BJ (cell line): Measurements from ENCODE around the gene SNX14. TPM values are rescaled to one million over a fixed set of nuclear protein-coding genes. Genes with fewer than 3 reads are reported as not detected.

Source experiments
- CTCF ChIA-PET: fragments of 350-600 bp; formaldehyde crosslinking; extraction: SDS; loops from one replicate; lab custom pipeline; 2021; ENCODE audit warnings: antibody characterized with exemption, inconsistent platforms; lab: Yijun Ruan, JAX
- POLR2A ChIA-PET: fragments of 300-600 bp; sonication (Branson Sonifier 250); formaldehyde crosslinking; extraction: SDS; loops from one replicate; lab custom pipeline; 2021; ENCODE audit warnings: antibody characterized with exemption; lab: Charles Lee
- DNase-seq: peaks from one replicate; pipeline ENCODE4 v3.0.0-alpha.2; 2011; ENCODE audit warnings: low read depth
- H3K27me3 ChIP-seq: 2 replicates; pipeline ENCODE4 v1.6.0; 2011; ENCODE audit warnings: low read length; ENCODE audit not compliant: control insufficient read depth, insufficient read depth
- H3K36me3 ChIP-seq: 2 replicates; pipeline ENCODE4 v1.5.1; 2011; ENCODE audit warnings: low read length; ENCODE audit not compliant: control insufficient read depth, insufficient read depth
- H3K4me3 ChIP-seq: 2 replicates; pipeline ENCODE4 v1.5.1; 2011; ENCODE audit warnings: low read depth, mild to moderate bottlenecking, control low read depth, low read length
- polyA plus RNA-seq: library from polyadenylated mRNA; depleted of rRNA; stranded (reverse); fragments of >200 nt; gene quantifications from 2 replicates; pipeline ENCODE4 v1.2.3, GENCODE V29; 2011
- TF ChIP-seq, protein P1 (sequence below): IDR thresholded peaks from 2 replicates; pipeline ENCODE4 v1.5.1; 2011; ENCODE audit warnings: low read depth, mild to moderate bottlenecking, control low read depth, inconsistent platforms, low read length, moderate library complexity; ENCODE audit not compliant: insufficient read depth

Gene SNX14
- polyA plus RNA-seq, 1 experiment = 36.2 TPM

DNA sequence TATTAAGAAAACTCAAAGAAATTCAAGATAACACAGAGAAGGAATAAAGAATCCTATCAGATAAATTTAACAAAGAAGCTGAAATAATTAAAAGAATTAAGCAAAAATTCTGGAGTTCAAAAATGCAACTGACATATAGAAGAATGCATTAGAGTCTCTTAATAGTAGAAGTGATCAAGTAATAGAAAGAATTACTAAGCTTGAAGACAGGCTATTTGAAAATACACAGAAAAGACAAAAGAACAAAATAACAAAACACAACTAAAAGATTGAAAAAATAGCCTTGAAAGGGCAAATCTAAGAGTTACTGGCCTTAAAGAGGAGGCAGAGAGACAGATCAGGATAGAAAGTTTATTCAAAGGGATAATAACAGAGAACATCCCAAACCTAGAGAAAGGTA, 12.1 kb downstream of the SNX14 start:
- Histone ChIP-seq H3K4me3 (no peak overlapping the region), H3K36me3 (no peaks in the 10 kb centered on the region), H3K27me3 (no peaks in the 10 kb centered on the region)
- DNase-seq = no peak
- CTCF ChIA-PET = interaction anchor here (1.1 to 1.6 kb wide), 2 partner anchors 12 to 227 kb away, joined by 3 read pairs; no protein-coding TSS in a partner anchor
- TF ChIP-seq, protein P1, sequence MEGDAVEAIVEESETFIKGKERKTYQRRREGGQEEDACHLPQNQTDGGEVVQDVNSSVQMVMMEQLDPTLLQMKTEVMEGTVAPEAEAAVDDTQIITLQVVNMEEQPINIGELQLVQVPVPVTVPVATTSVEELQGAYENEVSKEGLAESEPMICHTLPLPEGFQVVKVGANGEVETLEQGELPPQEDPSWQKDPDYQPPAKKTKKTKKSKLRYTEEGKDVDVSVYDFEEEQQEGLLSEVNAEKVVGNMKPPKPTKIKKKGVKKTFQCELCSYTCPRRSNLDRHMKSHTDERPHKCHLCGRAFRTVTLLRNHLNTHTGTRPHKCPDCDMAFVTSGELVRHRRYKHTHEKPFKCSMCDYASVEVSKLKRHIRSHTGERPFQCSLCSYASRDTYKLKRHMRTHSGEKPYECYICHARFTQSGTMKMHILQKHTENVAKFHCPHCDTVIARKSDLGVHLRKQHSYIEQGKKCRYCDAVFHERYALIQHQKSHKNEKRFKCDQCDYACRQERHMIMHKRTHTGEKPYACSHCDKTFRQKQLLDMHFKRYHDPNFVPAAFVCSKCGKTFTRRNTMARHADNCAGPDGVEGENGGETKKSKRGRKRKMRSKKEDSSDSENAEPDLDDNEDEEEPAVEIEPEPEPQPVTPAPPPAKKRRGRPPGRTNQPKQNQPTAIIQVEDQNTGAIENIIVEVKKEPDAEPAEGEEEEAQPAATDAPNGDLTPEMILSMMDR = no peak
- POLR2A ChIA-PET = no interaction called here

DNA sequence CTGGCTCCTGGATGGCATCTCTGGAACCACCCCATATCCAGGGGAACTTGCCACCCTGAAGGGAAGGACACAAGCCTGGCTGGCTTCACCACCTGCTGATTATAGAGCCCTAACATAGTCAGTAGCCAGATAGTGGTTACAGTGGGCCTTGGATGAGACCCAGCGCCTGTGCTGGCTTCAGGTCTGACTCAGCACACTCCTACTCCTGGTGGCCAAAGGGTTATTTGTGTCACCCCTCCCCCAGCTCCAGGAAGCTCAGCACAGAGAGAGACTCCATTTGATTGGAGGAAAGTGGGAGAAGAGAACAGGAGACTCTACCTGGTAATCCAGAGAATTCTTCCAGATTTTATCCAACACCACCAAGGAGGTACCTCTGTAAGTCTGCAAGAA, 12.8 kb downstream of the SNX14 start:
- DNase-seq = no peak
- ChIA-PET CTCF (interaction anchor here (1.1 to 1.6 kb wide), 2 partner anchors 11 to 226 kb away, joined by 3 read pairs; no protein-coding TSS in a partner anchor), POLR2A (no interaction called here)
- Histone ChIP-seq H3K4me3 (no peak overlapping the region), H3K27me3 (no peaks in the 10 kb centered on the region), H3K36me3 (no peaks in the 10 kb centered on the region)
- TF ChIP-seq, protein P1 = no peak

DNA sequence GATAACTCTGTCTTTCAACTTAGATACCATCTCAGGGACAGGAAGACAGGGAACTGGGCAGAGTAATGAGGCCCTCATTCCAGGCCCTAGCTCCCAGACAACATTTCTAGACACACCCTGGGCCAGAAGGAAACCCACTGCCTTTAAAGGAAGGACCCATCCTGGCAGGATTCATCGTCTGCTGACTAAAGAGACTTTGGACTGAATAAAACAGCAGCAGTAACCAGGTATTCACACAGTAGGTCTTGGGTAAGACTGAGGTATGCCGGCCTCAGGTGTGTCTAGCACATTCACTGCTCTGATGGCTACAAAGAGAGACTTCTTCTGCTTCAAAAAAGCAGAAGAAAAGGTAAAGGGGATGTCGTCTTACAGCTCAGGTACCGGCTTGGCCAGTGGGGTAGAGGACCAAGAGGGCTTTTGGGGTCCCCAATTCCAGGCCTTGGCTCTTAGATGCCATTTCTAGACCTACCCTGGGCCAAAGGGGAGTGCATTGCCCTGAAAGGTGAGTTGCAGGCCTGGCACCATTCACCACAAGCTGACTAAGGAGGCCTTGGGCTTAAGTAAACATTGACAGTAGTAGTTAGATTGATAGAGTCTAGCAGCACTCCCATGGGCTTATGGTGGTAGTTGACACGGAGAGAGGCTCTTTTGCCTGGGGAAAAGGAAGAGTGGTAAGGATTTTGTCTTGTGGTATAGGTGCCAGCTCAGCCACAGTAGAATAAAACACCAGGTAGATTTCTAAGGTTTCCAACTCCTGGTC, 13.4 kb downstream of the SNX14 start:
- no peaks in the 10 kb centered on the region for H3K36me3 ChIP-seq
- no peak overlapping the region for H3K4me3 ChIP-seq
- no peak for DNase-seq
- no peaks in the 10 kb centered on the region for H3K27me3 ChIP-seq
- CTCF ChIA-PET = interaction anchor here (1.6 kb wide), 1 partner anchor 10 kb away, joined by 3 read pairs; no protein-coding TSS in a partner anchor
- POLR2A ChIA-PET = no interaction called here
- TF ChIP-seq, protein P1 = no peak

DNA sequence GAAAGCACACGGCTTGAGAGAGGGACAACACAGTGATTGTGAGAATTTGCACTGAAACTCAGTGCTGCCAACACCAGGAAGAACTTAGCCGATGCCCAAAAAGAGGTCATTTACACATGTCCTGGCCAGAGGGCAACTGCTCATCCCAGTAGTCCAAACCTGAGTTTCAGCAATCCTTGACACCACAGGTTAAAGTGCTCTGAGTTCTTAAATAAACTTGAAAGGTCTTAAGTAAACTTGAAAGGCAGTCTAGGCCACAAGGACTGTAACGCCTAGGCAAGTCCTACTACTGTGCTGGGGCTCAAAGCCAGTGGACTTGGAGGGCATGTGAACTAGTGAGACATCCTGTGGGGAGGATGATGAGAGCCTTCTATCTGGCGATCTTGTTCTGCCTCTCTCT, 14.1 kb downstream of the SNX14 start:
- CTCF ChIA-PET = no interaction called here
- no peaks in the 10 kb centered on the region for H3K27me3 ChIP-seq
- TF ChIP-seq, protein P1 = no peak
- DNase-seq = no peak
- POLR2A ChIA-PET = no interaction called here
- no peaks in the 10 kb centered on the region for H3K36me3 ChIP-seq
- no peak overlapping the region for H3K4me3 ChIP-seq

DNA sequence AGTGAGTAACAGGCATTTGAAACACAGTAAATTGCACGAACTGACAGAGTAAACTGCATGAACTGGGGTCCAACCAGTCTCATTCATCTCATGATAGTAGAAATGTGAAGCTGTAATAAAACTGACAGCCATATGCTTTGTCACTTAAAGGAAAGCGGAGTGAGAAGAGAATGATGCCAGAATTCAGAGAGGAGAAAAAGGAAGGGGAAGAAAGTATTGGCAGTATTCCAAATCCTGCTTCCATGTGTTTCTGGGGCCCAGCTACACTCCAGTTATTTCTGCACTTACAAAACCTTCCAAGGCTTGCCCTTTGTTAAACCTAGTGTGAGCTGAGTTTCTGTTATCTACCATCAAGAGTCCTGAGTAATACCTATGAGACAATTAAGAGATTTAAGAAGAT, 17.2 kb downstream of the SNX14 start:
- DNase-seq = no peak
- CTCF ChIA-PET = interaction anchor here (0.8 kb wide), 1 partner anchor 94 kb away, joined by 3 read pairs; no protein-coding TSS in a partner anchor
- no peaks in the 10 kb centered on the region for H3K27me3 ChIP-seq
- TF ChIP-seq, protein P1 = no peak
- no peak overlapping the region for H3K4me3 ChIP-seq
- H3K36me3 ChIP-seq = no peaks in the 10 kb centered on the region
- POLR2A ChIA-PET = no interaction called here
